ENCODE results near the gene RHOBTB3. TPM values are rescaled to one million over a fixed set of nuclear protein-coding genes. Genes with fewer than 3 reads are reported as not detected.
A peak's percentile ranks its signal among the peaks of the same experiment; 100 is the strongest.
"Not testable (repeated sequence)": the region's sequence is repeated elsewhere in the genome, so short reads cannot be mapped to it uniquely, and the experiment has no call there.

The RHOBTB3 gene
- total and polyA plus RNA-seq, 4 donors: 10.5 to 59.8 (median 39.8) TPM

DNA sequence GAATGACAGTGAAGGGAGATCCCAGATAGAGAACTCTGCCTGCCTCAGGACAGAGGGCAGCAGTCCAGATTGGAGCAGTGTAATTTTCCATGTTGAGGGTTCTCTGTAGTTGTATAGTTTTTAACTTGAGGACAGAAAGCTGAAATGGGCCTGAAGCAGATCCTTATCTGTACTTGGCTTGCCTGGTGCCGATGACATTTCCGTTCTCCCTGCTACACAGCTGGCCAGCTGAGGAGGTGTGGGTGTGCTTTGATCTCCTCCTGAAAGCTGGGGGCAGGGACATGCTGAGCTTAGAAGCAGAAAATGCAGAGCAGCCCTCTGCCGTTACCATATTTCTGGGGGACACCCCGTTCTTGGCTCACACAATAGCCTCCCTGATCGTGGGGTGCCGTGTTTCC is 80.9 kb downstream of the RHOBTB3 start:
- Histone ChIP-seq H3K36me3 (ENCODE audit: control insufficient read depth in 4 of 4, insufficient read depth in 3 of 4, low read depth in 1 of 4, low read length in 3 of 4) (peaks cover 3 to 34% (median 26%) of the 10 kb centered on the region in 4 donors), H3K9ac (ENCODE audit: low read depth in 1 of 2, low read length in 2 of 2) (no peak overlapping the region), H3K27me3 (ENCODE audit: control insufficient read depth in 4 of 4, insufficient read depth in 4 of 4, low read length in 3 of 4) (no peaks in the 10 kb centered on the region), H3K4me1 (ENCODE audit: control insufficient read depth in 4 of 4, insufficient read depth in 4 of 4, low read length in 3 of 4) (peaks cover 7 to 43% (median 28%) of the 10 kb centered on the region in 4 donors), H3K27ac (ENCODE audit: low read depth in 1 of 2, low read length in 2 of 2) (no peak overlapping the region), H3K4me3 (ENCODE audit: low read depth in 1 of 3, low read length in 3 of 3) (no peak overlapping the region), H3K9me3 (ENCODE audit: control insufficient read depth in 4 of 4, low read length in 3 of 4) (no peaks in the 10 kb centered on the region)
- TF ChIP-seq, protein P1, sequence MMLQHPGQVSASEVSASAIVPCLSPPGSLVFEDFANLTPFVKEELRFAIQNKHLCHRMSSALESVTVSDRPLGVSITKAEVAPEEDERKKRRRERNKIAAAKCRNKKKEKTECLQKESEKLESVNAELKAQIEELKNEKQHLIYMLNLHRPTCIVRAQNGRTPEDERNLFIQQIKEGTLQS (IDR thresholded peaks at IDR 0.05): no peak
- TF ChIP-seq HNF4A (conservative IDR thresholded peaks at IDR 0.05): peak; percentile 18 to 35
- peak; percentile 22 for TF ChIP-seq SP1 (IDR thresholded peaks at IDR 0.05)
- TF ChIP-seq TAF1 (conservative IDR thresholded peaks at IDR 0.05): no peak
- no peak for TF ChIP-seq HNF4G (IDR thresholded peaks at IDR 0.05)
- WGBS: 70% methylated on average over 6 of the region's 6 CpGs
- DNase-seq (ENCODE audit: low spot score): no peak

DNA sequence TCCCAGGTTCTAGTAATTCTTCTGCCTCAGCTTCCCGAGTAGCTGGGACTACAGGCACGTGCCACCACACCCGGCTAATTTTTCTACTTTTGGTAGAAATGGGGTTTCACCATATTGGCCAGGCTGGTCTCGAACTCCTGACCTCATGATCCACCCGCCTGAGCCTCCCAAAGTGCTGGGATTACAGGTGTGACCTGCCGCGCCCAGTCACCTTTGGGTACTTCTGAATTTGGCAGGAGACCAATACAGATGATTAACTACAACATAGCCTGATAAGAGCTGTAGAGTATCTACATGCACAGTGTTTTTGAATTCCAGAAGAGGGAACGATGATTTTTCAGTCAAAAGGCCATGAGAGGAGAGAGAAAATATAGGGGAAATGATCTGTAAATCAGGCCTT is 81.9 kb downstream of the RHOBTB3 start:
- DNase-seq (ENCODE audit: low spot score); H3K4me3 ChIP-seq (ENCODE audit: low read depth in 1 of 3, low read length in 3 of 3); H3K9ac ChIP-seq (ENCODE audit: low read depth in 1 of 2, low read length in 2 of 2); H3K27ac ChIP-seq (ENCODE audit: low read depth in 1 of 2, low read length in 2 of 2); H3K9me3 ChIP-seq (ENCODE audit: control insufficient read depth in 4 of 4, low read length in 3 of 4); H3K27me3 ChIP-seq (ENCODE audit: control insufficient read depth in 4 of 4, insufficient read depth in 4 of 4, low read length in 3 of 4): not testable (repeated sequence)
- Histone ChIP-seq H3K36me3 (ENCODE audit: control insufficient read depth in 4 of 4, insufficient read depth in 3 of 4, low read depth in 1 of 4, low read length in 3 of 4) (peaks cover 3 to 35% (median 26%) of the 10 kb centered on the region in 4 donors), H3K4me1 (ENCODE audit: control insufficient read depth in 4 of 4, insufficient read depth in 4 of 4, low read length in 3 of 4) (peaks cover 7 to 50% (median 37%) of the 10 kb centered on the region in 4 donors)
- 66% methylated on average over 8 of the region's 8 CpGs for WGBS

DNA sequence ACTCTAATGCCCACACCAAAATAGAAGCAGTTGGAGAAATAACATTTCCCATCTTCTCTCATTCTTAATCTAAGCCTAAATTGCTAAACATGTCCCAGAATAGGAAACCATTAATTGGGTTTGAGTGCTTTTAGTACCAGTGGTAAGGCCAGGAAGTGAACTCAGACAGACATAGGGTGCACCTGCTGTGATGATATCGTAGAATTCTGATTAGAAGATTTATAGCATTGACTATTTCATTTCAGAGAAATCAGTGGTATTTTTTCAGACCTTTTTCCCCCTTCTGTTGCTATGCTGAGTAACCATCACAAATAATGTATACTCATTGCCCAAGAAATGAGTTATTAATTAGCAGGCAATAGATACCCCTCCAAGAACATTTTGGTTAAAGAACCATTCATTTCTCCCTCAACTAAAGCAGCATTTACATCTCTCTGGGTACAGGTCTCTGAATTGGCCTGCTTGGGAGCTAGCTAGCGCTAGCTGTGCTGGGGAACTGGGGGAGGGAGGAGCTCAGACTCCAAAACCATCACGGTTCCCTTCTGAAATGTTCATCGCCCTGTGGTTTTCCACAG is 84.1 kb downstream of the RHOBTB3 start:
- Histone ChIP-seq H3K27ac (ENCODE audit: low read depth in 1 of 2, low read length in 2 of 2) (no peak overlapping the region), H3K27me3 (ENCODE audit: control insufficient read depth in 4 of 4, insufficient read depth in 4 of 4, low read length in 3 of 4) (no peaks in the 10 kb centered on the region), H3K36me3 (ENCODE audit: control insufficient read depth in 4 of 4, insufficient read depth in 3 of 4, low read depth in 1 of 4, low read length in 3 of 4) (peaks cover 3 to 35% (median 26%) of the 10 kb centered on the region in 4 donors), H3K9me3 (ENCODE audit: control insufficient read depth in 4 of 4, low read length in 3 of 4) (no peaks in the 10 kb centered on the region), H3K9ac (ENCODE audit: low read depth in 1 of 2, low read length in 2 of 2) (no peak overlapping the region), H3K4me3 (ENCODE audit: low read depth in 1 of 3, low read length in 3 of 3) (no peak overlapping the region), H3K4me1 (ENCODE audit: control insufficient read depth in 4 of 4, insufficient read depth in 4 of 4, low read length in 3 of 4) (peaks cover 5 to 53% (median 41%) of the 10 kb centered on the region in 4 donors)
- TF ChIP-seq FOXA2 (IDR thresholded peaks at IDR 0.05): no peak
- TF ChIP-seq YY1 (IDR thresholded peaks at IDR 0.05): no peak
- no peak for TF ChIP-seq HNF4A (conservative IDR thresholded peaks at IDR 0.05)
- TF ChIP-seq, protein P2, sequence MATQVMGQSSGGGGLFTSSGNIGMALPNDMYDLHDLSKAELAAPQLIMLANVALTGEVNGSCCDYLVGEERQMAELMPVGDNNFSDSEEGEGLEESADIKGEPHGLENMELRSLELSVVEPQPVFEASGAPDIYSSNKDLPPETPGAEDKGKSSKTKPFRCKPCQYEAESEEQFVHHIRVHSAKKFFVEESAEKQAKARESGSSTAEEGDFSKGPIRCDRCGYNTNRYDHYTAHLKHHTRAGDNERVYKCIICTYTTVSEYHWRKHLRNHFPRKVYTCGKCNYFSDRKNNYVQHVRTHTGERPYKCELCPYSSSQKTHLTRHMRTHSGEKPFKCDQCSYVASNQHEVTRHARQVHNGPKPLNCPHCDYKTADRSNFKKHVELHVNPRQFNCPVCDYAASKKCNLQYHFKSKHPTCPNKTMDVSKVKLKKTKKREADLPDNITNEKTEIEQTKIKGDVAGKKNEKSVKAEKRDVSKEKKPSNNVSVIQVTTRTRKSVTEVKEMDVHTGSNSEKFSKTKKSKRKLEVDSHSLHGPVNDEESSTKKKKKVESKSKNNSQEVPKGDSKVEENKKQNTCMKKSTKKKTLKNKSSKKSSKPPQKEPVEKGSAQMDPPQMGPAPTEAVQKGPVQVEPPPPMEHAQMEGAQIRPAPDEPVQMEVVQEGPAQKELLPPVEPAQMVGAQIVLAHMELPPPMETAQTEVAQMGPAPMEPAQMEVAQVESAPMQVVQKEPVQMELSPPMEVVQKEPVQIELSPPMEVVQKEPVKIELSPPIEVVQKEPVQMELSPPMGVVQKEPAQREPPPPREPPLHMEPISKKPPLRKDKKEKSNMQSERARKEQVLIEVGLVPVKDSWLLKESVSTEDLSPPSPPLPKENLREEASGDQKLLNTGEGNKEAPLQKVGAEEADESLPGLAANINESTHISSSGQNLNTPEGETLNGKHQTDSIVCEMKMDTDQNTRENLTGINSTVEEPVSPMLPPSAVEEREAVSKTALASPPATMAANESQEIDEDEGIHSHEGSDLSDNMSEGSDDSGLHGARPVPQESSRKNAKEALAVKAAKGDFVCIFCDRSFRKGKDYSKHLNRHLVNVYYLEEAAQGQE (IDR thresholded peaks at IDR 0.05): no peak
- no peak for TF ChIP-seq NR2F2 (IDR thresholded peaks at IDR 0.05)
- TF ChIP-seq RXRA (IDR thresholded peaks at IDR 0.05): no peak
- TF ChIP-seq JUND (IDR thresholded peaks at IDR 0.05): no peak
- TF ChIP-seq HNF4G (IDR thresholded peaks at IDR 0.05): no peak
- TF ChIP-seq, protein P3, sequence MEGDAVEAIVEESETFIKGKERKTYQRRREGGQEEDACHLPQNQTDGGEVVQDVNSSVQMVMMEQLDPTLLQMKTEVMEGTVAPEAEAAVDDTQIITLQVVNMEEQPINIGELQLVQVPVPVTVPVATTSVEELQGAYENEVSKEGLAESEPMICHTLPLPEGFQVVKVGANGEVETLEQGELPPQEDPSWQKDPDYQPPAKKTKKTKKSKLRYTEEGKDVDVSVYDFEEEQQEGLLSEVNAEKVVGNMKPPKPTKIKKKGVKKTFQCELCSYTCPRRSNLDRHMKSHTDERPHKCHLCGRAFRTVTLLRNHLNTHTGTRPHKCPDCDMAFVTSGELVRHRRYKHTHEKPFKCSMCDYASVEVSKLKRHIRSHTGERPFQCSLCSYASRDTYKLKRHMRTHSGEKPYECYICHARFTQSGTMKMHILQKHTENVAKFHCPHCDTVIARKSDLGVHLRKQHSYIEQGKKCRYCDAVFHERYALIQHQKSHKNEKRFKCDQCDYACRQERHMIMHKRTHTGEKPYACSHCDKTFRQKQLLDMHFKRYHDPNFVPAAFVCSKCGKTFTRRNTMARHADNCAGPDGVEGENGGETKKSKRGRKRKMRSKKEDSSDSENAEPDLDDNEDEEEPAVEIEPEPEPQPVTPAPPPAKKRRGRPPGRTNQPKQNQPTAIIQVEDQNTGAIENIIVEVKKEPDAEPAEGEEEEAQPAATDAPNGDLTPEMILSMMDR (IDR thresholded peaks at IDR 0.05; ENCODE audit: low read depth, low read length, missing input control): no peak
- TF ChIP-seq EGR1 (IDR thresholded peaks at IDR 0.05; ENCODE audit: low read depth in 2 of 2): no peak
- no peak for TF ChIP-seq FOXA1 (IDR thresholded peaks at IDR 0.05)
- WGBS: 73% methylated on average over 4 of the region's 4 CpGs
- DNase-seq (ENCODE audit: low spot score): no peak
